GM21381 (cell line): ENCODE results near the gene LIFR.
"Not testable (repeated sequence)": the region's sequence is repeated elsewhere in the genome, so short reads cannot be mapped to it uniquely, and the experiment has no call there.

Experiments
- ATAC-seq: cut with Tn5 transposase; IDR thresholded peaks from one replicate; pipeline ENCODE4 v1.9.1; 2021; ENCODE audit warnings: mild to moderate bottlenecking, moderate library complexity; ENCODE audit not compliant: unreplicated experiment

Gene LIFR

DNA sequence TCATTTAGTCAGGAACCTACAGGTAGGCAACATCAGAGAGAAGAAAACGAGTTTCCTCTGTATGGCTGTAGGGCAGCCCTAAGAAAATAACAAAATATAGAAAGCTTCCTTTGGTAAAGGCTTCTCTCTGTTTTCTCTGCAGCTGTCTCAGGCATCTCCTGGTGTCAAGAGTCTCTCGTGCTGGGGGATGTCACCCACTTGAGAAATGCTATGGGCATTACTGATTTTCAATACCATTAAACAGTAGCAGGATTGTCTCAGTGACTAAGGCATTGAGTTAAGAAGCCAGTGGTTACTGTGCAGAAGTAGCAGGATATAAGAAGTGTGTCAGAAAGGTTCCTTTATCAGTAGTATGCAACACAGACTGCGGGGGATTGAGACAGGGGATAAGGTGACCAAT lies 32.4 kb downstream of the LIFR start:
- ATAC-seq = no peak

DNA sequence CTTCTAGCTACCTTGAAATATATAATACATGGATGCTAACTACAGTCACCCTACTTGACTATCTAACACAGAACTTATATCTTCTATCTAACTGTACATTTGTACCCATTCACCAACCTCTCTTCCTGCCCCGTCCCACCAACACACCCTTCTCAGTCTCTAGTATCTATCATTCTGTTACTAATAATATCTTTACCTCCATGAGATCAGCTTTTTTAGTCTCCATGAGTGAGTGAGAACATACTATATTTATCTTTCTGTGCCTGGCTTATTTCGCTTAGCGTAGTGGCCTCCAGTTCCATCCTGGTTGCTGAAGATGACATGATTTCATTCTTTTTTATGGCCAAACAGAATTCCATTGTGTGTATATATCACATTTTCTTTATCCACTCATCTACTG lies 37.0 kb downstream of the LIFR start:
- ATAC-seq = no peak

DNA sequence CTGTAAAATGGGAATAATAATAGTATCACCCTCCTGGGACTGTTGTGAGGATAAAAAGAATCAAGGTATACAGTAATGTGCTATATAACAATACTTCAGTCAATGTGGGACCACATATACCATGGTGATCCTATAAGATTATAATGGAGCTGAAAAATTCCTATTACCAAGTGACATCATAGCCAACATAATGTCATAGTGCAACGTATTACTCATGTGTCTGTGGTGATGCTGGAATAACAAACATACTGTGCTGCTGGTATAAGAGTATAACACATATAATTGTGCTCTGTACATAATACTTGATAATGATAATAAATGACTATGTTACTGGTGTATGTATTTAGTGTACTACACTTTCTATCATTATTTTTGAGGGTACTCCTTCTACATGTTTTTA lies 38.1 kb downstream of the LIFR start:
- ATAC-seq = no peak

DNA sequence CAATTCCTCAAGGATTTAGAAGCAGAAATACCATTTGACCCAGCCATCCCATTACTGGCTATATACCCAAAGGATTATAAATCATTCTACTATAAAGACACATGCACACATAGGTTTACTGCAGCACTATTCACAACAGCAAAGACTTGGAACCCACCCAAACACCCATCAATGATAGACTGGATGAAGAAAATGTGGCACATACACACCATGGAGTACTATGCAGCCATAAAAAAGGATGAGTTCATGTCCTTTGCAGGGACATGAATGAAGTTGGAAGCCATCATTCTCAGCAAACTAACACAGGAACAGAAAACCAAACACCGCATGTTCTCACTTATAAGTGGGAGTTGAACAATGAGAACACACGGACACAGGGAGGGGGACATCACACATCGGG lies 39.8 kb downstream of the LIFR start:
- not testable (repeated sequence) for ATAC-seq

DNA sequence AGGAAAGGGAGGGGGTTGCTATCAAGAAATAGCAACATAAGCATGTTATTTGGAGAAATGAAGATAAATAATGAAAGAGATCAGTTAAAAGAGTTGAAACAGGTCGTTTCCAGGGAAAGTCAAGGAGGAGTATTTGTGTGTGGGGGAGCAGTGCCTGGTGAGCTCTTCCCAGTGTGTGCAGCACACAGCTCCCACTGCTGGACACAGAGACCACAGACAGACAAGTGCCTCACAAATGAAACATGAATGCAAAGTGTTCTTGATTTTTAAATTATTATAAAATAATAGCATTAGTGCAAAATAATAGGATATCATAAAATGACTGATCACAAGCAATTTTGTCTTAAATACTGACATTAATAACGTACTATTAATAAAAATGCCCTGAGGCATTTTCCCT lies 40.8 kb downstream of the LIFR start:
- ATAC-seq = no peak

DNA sequence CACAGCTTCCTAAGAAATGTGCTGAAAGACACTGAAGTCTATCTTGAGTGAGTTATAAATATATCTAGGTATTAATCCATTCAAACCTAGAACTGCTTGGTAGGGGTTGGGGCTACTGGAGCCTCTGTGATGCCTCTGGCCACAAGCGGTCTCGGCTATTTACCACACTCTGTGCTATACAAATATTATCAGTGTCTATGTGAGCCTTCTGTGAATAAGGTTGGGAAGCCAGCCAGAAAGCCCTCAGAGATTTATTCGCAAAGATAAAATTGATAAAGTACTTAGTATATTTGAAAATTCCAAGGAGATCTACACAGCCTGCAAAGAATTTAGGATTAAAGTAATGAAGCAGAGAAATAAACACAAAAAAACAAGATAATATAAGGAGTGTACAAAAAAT lies 41.4 kb downstream of the LIFR start:
- no peak for ATAC-seq

DNA sequence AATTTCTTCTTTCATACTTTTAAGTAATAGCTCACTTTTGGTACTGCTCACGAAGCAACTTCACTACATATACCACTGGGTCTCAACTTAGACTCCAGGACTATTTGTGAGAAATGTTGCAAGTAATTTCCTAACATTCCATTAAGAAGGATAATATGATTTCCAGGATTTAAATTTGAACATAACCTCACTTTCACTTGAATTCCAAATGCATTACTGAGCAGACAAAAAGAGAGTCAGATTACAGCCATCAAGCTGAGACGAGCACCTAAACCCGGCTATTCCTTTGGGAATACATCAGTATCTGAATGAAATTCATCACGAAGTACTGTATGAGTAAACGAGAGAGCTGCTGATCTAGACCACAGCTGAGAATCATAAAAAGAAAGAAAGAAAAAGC lies 47.3 kb downstream of the LIFR start:
- ATAC-seq = no peak

DNA sequence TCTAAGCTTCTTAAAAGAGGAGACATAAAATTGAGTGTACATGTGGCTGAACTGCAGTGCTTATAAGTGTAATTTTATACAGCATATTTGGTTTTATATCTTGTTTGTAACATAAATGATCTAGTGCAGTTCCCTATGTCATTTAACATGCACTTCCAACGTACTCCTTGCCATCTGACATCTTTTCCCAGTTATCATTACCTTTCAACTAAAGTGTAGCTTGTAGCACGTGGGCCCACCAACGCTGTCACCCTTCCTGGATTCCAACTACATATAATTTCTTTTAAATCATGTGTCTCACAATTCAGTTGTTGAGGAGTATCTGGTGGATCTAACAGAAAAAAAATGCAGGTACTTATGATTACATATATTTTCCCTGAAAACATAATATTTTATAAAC lies 50.1 kb downstream of the LIFR start:
- ATAC-seq = no peak

DNA sequence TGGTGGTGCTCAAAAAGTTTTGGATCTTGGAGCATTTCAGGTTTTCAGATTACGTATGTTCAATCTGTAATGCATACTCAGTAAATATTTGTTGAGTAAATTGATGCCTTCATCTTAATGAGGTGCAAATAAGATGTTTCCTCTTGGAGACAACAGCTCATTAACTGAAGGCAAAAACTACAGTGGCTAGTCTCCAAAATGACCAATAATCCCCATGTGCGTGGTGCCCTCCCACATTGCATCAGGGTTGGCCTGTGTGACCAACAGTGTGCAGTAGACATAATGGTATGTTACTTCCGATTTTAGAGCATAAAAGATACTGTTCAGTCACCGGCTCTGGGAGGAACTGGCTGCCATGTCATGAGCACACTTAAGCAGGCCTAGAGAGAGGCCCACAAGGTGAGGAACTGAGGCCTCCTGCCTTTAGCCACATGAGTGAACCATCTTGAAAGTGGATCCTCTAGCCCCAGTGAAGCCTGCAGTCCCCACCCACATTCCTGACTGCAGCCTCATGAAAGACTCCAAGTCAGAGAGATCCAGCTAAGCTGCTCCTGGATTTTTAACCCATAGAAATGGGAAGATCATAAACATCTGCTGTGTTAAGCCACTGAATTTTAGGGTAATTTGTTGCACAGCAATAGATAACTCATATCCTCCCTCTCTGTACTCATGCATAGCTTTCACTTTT lies 55.7 kb downstream of the LIFR start:
- no peak for ATAC-seq

DNA sequence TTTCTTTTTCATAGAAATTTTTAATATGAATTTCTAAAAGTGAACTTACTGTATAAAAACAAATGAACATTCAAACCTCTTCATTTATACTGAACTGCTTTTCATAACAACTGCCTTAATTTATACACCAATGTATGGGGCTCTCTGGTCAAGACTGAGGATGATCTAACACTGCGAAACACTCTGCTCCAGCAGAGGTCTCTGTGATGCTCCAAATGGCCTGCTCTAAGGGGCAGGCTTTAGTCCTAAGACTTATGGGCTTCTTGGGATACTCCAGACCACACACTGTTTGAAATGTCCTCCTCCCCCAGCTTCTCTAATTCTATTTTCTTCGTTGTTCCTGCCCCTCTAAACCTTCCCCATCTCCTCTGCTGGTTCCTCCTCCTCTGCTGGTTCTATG lies 58.5 kb downstream of the LIFR start:
- ATAC-seq = no peak

DNA sequence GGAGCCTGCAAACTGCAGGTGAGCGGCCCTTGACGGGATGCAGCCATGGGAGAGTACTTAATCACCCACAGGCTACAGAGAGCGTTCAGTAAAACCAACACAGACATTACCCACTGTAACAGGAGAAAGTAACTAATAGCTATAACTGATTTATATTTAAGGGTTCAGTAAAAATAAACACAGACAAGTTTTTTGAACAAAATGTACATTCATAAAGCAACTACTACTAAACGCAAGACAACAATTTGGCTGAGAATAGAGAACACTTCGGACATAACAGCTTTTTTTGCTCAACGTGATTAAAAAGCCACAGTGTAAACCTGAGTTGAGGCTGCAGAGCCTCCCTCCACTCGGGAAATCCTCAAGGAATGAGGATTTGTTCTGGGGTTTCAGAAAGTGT lies 61.7 kb downstream of the LIFR start:
- no peak for ATAC-seq

DNA sequence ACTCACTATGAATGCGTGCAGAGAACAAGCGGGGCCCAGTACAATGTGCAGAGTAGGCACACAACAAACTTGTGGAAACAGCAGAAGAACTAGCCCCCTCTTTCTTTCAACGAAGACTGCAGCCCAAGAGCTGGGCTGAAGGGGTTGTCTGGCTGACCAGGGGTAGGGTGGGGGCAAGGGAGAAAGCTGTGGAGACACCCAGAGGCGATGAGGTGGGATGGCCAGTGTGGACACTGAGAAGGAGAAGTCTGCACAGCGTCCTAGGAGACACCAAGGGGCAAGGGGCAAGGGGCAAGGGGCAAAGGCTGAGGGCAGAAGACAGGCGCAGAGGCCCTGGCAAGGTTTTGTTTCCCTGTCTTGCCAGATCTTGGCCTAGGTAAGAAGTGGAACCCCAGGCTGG lies 62.3 kb downstream of the LIFR start:
- ATAC-seq = no peak

DNA sequence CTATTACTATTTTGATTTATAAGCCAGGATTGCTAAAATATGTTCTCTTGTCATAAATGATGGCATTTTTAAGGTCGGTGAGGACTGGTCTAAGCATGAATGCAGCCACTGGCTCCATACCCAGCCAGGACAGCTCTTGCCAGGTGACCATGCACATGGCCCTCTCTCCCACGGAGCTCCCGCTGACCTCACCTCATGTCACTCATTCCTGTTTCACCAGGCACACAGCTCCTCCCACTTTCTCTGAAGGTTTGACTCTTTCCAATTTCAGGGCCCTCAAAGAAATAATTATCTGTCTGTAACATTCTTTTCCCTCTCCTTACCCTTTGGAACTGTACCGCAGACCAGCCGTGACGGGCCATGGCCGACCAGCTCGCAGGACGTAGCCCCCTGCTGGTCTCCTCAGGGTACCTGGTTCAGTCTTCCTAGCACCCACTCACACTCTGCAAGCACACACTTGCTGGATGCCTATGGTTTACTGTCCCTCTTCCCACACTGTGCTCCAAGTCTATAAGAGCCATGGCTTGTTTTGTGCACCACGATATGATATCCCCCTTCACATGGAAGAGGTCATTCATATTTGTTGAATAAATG lies 72.5 kb downstream of the LIFR start:
- ATAC-seq = no peak

DNA sequence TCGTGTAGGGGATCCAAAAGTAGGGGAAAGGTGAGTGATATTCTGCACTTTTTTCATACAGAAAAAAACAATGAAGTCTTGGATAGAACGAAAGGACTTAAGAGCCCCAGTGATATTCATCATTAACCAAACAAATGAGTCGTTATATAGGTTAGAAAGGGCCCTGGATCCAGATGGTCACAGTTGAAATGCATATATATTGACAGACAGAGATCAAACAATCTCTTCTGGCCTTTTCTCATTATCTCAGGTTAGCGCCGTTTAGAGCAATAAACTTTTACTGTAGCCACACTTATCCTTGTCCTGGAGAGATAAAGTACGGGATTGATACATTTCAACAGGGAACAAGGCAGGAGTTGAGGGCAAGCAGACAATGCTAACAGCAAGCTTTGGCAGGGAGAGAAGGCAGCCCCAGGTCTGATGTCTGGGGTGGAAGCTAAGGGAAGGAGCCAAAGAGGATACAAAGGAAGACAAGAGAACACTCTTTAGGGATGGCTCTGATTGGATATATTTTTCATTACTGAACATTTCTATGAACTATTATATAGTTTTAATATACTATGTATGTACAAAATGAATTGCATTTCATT lies 77.0 kb downstream of the LIFR start:
- no peak for ATAC-seq

DNA sequence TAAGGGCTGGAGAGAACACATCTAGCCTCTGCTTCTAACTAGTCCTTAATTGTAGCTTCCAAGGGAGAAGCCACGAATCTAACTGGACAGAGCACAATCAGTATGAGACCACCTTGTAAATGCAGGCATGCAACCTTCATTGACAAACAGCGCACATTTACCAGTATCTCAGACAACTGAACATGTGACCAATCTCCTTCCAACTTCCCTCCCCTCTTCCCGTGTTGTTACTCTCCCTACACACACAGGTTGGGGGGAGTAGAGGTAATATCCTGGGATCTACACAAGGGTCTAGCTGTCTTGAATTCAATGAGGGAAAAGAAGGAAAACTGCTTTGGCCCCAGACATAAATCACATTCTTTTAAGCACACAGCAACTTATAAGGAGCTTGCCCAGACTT lies 77.6 kb downstream of the LIFR start:
- no peak for ATAC-seq

DNA sequence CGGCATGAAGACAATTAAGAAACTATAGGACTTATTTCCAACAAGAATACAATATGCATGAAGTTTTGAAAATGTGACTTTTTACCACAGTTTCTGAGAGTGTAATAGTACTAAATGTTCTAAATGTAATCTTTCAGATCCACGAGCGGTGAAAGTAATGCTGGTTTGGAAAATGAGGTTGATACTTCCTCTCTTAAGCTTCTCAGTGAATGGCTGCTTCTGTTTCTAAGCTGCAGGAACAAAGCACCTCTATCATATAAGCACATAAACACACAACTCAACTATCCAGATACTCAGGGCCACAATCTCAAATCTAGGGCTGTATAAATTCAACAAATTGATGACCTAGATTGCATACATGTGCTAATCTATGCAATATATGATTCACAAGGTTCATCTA lies 78.3 kb downstream of the LIFR start:
- ATAC-seq = no peak

DNA sequence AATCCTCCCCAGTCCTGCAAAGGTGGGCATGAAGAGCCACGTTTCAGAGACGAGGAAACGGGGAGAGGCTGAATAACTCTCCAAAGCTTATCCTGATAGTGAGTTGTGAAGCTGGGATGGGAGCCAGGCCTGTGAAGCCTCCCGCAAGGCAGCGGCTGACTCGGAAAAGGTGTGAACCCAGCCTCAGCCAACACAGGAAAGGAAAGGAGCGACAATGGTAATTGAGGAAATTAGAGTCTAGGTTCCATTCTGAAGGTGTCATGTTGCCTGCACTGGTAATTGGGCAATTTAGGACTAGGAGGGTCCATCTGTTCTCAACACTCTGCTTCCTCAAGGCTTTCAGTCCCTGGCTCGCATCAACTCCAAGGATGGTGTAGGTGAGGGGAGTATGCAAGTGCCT lies 83.4 kb downstream of the LIFR start:
- no peak for ATAC-seq

DNA sequence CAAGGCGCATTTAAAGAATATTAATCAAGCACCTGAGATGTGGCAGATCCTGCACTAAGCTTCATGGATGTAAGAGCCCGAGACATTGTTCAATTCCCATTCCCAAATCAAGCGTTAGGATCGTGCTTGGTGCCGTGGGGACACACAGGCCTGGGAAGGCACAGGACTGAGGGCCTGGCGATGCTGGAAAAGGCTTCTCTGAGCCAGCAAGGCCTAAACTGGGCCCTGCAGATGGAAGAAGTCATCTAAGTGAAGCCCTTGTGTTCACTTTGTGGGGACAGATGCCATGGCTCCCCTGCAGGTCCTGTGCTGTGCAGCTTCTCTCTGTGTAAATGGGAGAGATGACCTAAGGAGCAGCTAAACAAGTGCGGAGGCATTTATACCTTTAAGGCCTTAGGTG lies 83.9 kb downstream of the LIFR start:
- no peak for ATAC-seq

DNA sequence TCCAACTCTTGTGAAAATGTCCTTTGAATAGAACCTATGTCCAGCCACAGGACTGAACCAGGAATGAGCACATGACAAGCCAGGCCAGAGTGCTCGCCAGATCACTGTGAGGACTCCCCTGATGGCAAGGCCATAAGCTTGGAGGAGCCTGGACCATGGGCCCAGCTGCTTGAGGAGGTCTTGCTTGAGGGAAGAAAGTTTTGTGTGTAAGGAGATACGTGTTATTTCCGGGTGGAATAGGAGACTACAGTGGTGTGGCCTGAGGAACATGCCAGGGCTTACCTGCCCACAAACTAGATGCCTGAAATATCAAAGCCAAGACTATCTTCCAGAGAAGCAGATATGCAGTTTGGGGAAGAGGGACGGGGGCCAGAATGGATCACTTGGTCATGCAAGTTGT lies 84.7 kb downstream of the LIFR start:
- ATAC-seq = no peak

DNA sequence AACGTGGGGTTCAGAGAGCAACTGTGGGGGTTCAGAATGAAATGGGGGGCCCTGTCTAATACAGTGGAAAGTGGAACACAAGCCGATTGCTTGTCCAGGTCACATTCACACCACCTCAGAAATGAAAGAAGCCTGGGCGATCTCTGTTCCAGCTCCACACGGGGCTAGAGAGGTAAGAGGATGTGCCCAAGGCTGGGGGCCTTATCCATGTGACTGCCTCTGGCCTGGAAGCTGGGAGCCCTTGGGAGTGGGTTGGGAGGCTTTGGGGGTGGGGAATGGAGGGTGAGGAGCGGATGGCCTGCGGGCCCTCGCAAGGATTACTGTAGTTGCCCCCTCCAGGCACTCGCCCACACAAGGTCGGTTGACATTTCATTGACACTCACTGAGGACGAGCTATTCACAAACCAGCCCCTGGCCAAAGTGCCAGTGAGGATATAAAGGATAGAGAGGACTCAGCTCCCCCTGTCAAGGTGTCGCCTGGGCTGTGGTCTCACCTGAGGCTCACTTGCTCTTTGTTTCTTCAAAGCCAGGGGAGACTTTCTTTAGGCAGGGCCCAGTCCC lies 86.7 kb downstream of the LIFR start:
- no peak for ATAC-seq

DNA sequence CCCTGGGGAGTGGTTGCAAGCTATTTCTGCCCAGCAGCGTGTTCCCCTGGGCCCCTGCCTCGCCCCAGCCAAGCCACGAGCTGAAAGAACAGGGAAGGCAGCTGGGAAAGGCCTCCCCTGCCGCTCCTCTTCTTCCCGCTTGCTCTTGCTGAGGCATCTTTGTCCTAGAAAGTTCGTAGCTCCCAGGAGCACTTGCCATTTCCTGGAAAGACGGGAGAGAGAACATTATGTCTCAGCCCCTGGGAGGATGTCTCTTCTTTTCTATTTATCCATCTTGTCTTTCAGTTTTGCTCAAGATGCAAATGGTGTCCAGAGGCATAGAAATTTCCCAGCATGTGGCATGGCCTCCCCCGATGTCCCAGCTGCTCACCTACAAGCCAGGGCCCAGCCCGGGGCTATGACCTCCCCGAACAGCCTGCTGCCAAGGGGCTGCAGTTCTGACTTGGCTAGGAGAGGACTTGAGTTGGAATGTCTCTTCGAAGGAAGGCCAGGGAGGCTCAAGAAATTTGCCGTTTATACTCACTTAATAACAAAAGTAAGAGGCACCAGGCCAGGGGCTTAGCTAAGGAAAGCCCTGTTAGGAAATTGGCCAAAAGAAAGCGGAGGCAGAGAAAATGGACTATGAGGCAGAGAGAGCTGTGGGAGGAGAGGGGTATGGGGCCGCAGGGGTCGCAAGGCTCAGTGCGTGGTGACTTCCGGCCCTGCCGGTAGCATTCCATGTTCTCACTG lies 87.3 kb downstream of the LIFR start:
- no peak for ATAC-seq

DNA sequence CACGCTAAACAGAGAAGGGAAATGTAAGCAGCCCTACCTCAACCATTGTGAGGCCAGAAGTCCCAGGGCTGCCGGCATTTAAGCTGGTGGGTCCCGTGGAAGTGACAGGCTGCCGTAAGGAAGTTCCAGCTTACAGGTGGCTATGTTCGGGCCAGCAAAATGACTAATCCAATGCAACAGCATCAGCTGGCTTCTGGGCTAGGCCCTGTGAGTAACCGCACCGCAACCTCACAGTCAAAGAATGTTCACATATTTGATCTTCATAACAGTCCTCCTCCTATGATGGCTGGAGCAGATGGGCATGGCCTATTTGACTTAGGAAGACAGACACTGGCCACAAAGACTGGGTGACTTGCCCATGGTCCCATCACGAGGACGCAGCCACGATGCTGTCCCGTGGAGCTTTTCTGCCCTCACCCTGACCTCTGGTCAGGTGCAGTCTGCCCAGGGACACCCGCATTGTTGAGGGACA lies 88.2 kb downstream of the LIFR start:
- ATAC-seq = no peak
